K562 (cell line): ENCODE results near the gene JMJD1C. TPM values are rescaled to one million over a fixed set of nuclear protein-coding genes. Genes with fewer than 3 reads are reported as not detected.

Experiments used
- IRF2 ChIP-seq: sonication (generic); formaldehyde crosslinking; IDR thresholded peaks from 2 replicates; pipeline ENCODE4 v1.8.1; 2022; ENCODE audit warnings: mild to moderate bottlenecking, missing genetic modification reagents
- KAT2B ChIP-seq: IDR thresholded peaks from one replicate; pipeline ENCODE4 v1.6.1; 2012; ENCODE audit warnings: low read depth, mild to moderate bottlenecking, control low read depth, inconsistent platforms, low read length, moderate library complexity
- L3MBTL2 ChIP-seq: fragments of 450-650 bp; IDR thresholded peaks from 2 replicates; pipeline ENCODE4 v1.6.1; 2016; ENCODE audit warnings: mild to moderate bottlenecking, moderate library complexity
- MAFF ChIP-seq: IDR thresholded peaks from 2 replicates; pipeline ENCODE4 v1.6.1; 2012; ENCODE audit warnings: low read length, improper control_type of control experiment
- NFE2L1 ChIP-seq: fragments of 450-650 bp; IDR thresholded peaks from 2 replicates; pipeline ENCODE4 v1.6.1; 2016; ENCODE audit warnings: missing genetic modification characterization, low read depth, mild to moderate bottlenecking, missing compliant biosample characterization, moderate library complexity, borderline replicate concordance
- NFIX ChIP-seq: fragments of 250-450 bp; sonication (Bioruptor Pico); IDR thresholded peaks from 2 replicates; pipeline ENCODE4 v1.4.0; 2020; ENCODE audit warnings: low read depth, mild to moderate bottlenecking, moderate library complexity
- POLR2H ChIP-seq: IDR thresholded peaks from 2 replicates; pipeline ENCODE4 v1.6.1; 2016; ENCODE audit warnings: missing genetic modification characterization, low read depth, mild to moderate bottlenecking, control low read depth, missing compliant biosample characterization, moderate library complexity
- POLR3A ChIP-seq: IDR thresholded peaks from 2 replicates; pipeline ENCODE4 v1.6.1; 2011; ENCODE audit warnings: borderline replicate concordance, mild to moderate bottlenecking, moderate library complexity; ENCODE audit not compliant: insufficient read length, insufficient read depth; ENCODE audit errors: extremely low read depth
- SREBF2 ChIP-seq: sonication (generic); formaldehyde crosslinking; IDR thresholded peaks from 2 replicates; pipeline ENCODE4 v1.4.0; 2020; ENCODE audit warnings: mild to moderate bottlenecking, missing genetic modification reagents
- ZBTB17 ChIP-seq: fragments of 450-650 bp; formaldehyde crosslinking; IDR thresholded peaks from 2 replicates; pipeline ENCODE4 v1.4.0; 2020; ENCODE audit warnings: mild to moderate bottlenecking
- ZEB2 ChIP-seq: fragments of 450-650 bp; IDR thresholded peaks from 2 replicates; pipeline ENCODE4 v1.6.1; 2016
- polyA plus RNA-seq, 8 experiments: library from polyadenylated mRNA; depleted of rRNA in 4 of 8; stranded (reverse) in 5 of 8; unstranded in 3 of 8; fragments of >200 nt; fragmentation: Nextera tagmentation in 2 of 8; fragmentation: Illumina TruSeq in 1 of 8; extraction: Ambion mirVana in 2 of 8; extraction: Trizol in 1 of 8; gene quantifications; 2 replicates each; pipeline versions ENCODE4 v1.2.1 to v1.2.3, GENCODE V29; 2011 to 2014; ENCODE audit warnings: inconsistent platforms in 1 of 8, missing spikeins in 1 of 8
- total RNA-seq, 7 experiments: library from RNA; depleted of rRNA in 6 of 7; stranded (reverse); fragments of >200 nt in 6 of 7; fragmentation: Illumina TruSeq in 2 of 7; extraction: Trizol in 2 of 7; gene quantifications; 2 replicates each; pipeline versions ENCODE4 v1.2.1 to v1.2.3, GENCODE V29; 2011 to 2021; ENCODE audit warnings: low replicate concordance in 1 of 7
- TF ChIP-seq, protein P1 (sequence below): fragments of 450-650 bp; IDR thresholded peaks from 2 replicates; pipeline ENCODE4 v1.7.1; 2018; ENCODE audit warnings: mild to moderate bottlenecking, low read depth; ENCODE audit not compliant: partially characterized antibody
- TF ChIP-seq, protein P2 (sequence below), 2 experiments: fragments of 450-650 bp in 1 of 2; sonication (generic) in 1 of 2; formaldehyde crosslinking in 1 of 2; IDR thresholded peaks; 2 replicates each; pipeline versions ENCODE4 v1.7.1 to v1.9.0; 2016 to 2022; ENCODE audit warnings: inconsistent platforms in 1 of 2, mild to moderate bottlenecking in 1 of 2, missing genetic modification reagents in 1 of 2
- TF ChIP-seq, protein P3 (sequence below): fragments of 250-450 bp; sonication (Bioruptor Pico); IDR thresholded peaks from 2 replicates; pipeline ENCODE4 v1.8.0; 2021; ENCODE audit warnings: mild to moderate bottlenecking, moderate library complexity

The JMJD1C gene
- total and polyA plus RNA-seq, 9 of the 15 experiments (the other 6 are each of a cell fraction or from before 2014, with no cell fraction given), result 25.3 to 68.0 (median 47.2) TPM

- TF ChIP-seq, protein P1, sequence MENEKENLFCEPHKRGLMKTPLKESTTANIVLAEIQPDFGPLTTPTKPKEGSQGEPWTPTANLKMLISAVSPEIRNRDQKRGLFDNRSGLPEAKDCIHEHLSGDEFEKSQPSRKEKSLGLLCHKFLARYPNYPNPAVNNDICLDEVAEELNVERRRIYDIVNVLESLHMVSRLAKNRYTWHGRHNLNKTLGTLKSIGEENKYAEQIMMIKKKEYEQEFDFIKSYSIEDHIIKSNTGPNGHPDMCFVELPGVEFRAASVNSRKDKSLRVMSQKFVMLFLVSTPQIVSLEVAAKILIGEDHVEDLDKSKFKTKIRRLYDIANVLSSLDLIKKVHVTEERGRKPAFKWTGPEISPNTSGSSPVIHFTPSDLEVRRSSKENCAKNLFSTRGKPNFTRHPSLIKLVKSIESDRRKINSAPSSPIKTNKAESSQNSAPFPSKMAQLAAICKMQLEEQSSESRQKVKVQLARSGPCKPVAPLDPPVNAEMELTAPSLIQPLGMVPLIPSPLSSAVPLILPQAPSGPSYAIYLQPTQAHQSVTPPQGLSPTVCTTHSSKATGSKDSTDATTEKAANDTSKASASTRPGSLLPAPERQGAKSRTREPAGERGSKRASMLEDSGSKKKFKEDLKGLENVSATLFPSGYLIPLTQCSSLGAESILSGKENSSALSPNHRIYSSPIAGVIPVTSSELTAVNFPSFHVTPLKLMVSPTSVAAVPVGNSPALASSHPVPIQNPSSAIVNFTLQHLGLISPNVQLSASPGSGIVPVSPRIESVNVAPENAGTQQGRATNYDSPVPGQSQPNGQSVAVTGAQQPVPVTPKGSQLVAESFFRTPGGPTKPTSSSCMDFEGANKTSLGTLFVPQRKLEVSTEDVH, result peak; percentile 74
- TF ChIP-seq MAFF (no peak), IRF2 (CRISPR knock-in tag) (no peak), L3MBTL2 (peak; percentile 70), POLR3A (no peak), NFIX (CRISPR knock-in tag) (no peak), NFE2L1 (no peak), POLR2H (tag) (peak; percentile 94), KAT2B (no peak), SREBF2 (CRISPR knock-in tag) (no peak), ZEB2 (peak; percentile 83), ZBTB17 (CRISPR knock-in tag) (no peak)
- TF ChIP-seq, protein P2, sequence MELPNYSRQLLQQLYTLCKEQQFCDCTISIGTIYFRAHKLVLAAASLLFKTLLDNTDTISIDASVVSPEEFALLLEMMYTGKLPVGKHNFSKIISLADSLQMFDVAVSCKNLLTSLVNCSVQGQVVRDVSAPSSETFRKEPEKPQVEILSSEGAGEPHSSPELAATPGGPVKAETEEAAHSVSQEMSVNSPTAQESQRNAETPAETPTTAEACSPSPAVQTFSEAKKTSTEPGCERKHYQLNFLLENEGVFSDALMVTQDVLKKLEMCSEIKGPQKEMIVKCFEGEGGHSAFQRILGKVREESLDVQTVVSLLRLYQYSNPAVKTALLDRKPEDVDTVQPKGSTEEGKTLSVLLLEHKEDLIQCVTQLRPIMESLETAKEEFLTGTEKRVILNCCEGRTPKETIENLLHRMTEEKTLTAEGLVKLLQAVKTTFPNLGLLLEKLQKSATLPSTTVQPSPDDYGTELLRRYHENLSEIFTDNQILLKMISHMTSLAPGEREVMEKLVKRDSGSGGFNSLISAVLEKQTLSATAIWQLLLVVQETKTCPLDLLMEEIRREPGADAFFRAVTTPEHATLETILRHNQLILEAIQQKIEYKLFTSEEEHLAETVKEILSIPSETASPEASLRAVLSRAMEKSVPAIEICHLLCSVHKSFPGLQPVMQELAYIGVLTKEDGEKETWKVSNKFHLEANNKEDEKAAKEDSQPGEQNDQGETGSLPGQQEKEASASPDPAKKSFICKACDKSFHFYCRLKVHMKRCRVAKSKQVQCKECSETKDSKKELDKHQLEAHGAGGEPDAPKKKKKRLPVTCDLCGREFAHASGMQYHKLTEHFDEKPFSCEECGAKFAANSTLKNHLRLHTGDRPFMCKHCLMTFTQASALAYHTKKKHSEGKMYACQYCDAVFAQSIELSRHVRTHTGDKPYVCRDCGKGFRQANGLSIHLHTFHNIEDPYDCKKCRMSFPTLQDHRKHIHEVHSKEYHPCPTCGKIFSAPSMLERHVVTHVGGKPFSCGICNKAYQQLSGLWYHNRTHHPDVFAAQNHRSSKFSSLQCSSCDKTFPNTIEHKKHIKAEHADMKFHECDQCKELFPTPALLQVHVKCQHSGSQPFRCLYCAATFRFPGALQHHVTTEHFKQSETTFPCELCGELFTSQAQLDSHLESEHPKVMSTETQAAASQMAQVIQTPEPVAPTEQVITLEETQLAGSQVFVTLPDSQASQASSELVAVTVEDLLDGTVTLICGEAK (IDR thresholded peaks at IDR 0.05), result peak; percentile 50; the same call in 1 of the 2 replicates
- TF ChIP-seq, protein P2 (CRISPR knock-in tag; IDR thresholded peaks at IDR 0.05), result no peak
- TF ChIP-seq, protein P3, sequence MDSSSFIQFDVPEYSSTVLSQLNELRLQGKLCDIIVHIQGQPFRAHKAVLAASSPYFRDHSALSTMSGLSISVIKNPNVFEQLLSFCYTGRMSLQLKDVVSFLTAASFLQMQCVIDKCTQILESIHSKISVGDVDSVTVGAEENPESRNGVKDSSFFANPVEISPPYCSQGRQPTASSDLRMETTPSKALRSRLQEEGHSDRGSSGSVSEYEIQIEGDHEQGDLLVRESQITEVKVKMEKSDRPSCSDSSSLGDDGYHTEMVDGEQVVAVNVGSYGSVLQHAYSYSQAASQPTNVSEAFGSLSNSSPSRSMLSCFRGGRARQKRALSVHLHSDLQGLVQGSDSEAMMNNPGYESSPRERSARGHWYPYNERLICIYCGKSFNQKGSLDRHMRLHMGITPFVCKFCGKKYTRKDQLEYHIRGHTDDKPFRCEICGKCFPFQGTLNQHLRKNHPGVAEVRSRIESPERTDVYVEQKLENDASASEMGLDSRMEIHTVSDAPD (CRISPR knock-in tag), result no peak
These were observed 196.8 kb downstream of the JMJD1C start (continued) for GRCh38 chr10:63268798-63269503.
